D721Med (cell line): Measurements from ENCODE around the gene UBE2J1.
A peak's percentile ranks its signal among the peaks of the same experiment; 100 is the strongest.

Source experiments
- DNase-seq: peaks from one replicate; pipeline ENCODE4 v3.0.0; 2011; ENCODE audit warnings: low spot score; ENCODE audit not compliant: insufficient read length
- FAIRE-seq: peaks from 2 replicates; lab custom pipeline; 2011; peaks lifted over from hg19 to GRCh38; lab: Jason Lieb, UNC
- TF ChIP-seq, protein P1 (sequence below): IDR thresholded peaks from 2 replicates; pipeline ENCODE4 v1.5.1; 2012; ENCODE audit warnings: mild to moderate bottlenecking, control low read depth; ENCODE audit not compliant: insufficient read depth; ENCODE audit errors: missing control alignments

Gene UBE2J1

GRCh38 chr6:89378628-89379027 lies 26.1 kb upstream of the UBE2J1 start:
- DNase-seq = no peak
- FAIRE-seq = no peak
- TF ChIP-seq, protein P1, sequence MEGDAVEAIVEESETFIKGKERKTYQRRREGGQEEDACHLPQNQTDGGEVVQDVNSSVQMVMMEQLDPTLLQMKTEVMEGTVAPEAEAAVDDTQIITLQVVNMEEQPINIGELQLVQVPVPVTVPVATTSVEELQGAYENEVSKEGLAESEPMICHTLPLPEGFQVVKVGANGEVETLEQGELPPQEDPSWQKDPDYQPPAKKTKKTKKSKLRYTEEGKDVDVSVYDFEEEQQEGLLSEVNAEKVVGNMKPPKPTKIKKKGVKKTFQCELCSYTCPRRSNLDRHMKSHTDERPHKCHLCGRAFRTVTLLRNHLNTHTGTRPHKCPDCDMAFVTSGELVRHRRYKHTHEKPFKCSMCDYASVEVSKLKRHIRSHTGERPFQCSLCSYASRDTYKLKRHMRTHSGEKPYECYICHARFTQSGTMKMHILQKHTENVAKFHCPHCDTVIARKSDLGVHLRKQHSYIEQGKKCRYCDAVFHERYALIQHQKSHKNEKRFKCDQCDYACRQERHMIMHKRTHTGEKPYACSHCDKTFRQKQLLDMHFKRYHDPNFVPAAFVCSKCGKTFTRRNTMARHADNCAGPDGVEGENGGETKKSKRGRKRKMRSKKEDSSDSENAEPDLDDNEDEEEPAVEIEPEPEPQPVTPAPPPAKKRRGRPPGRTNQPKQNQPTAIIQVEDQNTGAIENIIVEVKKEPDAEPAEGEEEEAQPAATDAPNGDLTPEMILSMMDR = no peak

DNA sequence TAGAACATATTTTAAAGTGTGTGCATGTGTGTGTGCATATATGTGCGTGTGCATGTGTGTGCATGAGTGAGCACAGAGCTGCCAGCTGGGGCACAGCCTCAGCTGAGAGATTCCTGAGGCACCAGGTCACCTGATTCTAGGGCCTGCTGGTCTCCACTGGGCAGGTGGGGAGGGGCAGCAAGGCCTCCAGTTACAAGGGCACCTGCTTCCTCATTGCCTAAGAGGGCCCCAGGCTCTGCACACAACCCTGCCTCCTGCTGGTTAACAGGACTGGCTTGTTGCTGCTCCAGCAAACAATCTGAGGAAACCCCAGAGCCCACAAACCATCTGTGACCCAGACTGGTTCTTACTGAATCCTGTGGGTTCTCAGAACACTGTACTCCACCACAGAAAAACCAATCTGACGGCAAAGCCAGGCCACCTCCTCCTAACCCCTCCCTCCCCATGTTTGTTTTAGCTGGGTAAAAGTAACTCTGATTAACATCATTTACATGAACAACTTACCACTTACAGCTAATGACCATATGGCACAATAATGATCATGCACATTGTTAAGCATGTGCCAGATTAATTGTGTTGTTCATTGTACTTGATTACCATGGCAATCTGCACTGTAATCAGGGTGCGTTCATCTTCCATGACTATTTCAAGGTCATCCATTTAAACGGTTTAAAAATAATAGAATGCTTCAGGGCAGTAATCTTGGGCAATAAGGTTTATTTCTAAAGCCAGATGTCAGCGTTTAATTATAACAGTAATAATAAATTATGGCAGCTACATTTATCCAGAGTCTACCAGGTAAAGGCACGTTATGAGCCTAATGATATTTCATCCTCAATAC lies 23.1 kb upstream of the UBE2J1 start:
- FAIRE-seq (peak; percentile 92), DNase-seq (no peak)
- TF ChIP-seq, protein P1 = peak; percentile 17

DNA sequence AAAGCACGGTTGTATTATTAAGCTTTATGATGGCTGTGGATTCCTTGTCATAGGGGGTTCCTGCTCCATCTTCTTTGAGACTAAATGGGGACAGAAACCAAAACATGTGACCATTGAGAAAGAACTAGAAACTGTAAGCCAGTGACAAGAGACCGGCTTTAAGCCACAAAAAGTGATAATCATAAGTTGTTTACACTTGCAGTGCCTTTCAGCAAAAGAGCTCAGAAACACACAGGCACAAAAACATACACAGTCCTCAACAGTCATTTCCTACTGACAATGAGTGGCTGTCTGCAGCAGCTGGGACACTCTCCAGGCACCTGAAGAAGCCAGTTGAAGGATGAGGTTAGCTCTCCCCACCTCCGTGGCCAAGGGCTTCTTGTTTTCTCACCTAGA lies 20.0 kb upstream of the UBE2J1 start:
- no peak for FAIRE-seq
- TF ChIP-seq, protein P1 = no peak

DNA sequence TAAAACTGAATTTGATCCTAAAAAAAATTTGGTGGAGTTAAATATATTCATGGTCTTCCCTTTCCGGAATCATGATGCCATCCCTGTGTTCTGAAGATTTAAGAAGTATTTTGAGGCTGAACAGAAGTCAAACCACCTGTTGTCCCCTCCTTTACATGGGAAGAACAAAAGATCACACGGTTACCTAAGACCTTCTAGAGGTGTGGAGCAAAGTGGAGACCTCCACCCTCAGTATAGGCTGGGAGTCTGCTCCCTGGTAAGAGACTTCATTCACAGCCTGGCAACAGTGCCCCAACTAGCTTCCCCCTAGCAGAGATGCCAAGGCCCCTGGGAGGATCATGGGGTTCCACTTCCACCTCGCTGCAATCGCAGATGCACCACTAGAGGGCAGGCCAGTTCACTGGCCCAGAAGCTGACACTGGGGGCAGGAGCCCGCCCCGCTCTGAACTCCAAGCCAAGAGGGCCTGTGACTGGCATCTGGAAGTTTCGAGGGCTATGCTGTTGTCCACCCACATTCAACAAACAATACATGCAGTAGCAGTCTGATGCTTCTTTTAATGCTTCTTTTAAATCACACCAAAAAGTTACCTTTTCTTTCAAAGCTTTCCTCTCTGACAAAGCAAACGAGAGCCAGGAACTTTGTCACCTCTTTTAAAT lies 19.5 kb upstream of the UBE2J1 start:
- TF ChIP-seq, protein P1 = peak; percentile 76
- FAIRE-seq (no peak), DNase-seq (no peak)

More for the DNA sequence above, 20.0 kb upstream of the UBE2J1 start:
- DNase-seq = no peak

DNA sequence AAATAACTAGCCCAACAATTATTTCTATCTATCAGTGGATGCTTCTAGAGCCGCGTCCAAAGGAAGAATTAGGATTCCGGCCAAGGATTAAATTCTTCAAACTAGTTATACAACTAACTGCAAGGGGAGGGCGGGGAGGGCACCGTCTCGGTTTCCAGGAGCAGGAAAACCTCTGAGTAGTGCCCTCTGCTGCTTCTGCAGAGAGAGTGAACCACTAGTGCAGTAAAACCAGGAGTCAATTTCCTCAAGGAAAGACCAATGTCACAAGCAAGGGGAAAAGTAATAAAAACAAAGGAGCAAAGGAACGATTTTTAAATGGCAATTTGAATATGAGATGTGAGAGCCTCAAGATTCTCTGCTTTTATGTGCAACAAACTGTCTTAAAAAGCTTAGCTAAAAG lies 16.5 kb upstream of the UBE2J1 start:
- no peak for DNase-seq
- TF ChIP-seq, protein P1 = peak; percentile 60
- no peak for FAIRE-seq

- DNase-seq (no peak), FAIRE-seq (no peak)
These were observed 15.6 kb upstream of the UBE2J1 start for GRCh38 chr6:89368107-89368506.

More at GRCh38 chr6:89368107-89368506, 15.6 kb upstream of the UBE2J1 start:
- TF ChIP-seq, protein P1 = peak; percentile 86
